ENCODE measurements around the gene C5orf34.
"Not testable (repeated sequence)": the region's sequence is repeated elsewhere in the genome, so short reads cannot be mapped to it uniquely, and the experiment has no call there.

Gene C5orf34

DNA sequence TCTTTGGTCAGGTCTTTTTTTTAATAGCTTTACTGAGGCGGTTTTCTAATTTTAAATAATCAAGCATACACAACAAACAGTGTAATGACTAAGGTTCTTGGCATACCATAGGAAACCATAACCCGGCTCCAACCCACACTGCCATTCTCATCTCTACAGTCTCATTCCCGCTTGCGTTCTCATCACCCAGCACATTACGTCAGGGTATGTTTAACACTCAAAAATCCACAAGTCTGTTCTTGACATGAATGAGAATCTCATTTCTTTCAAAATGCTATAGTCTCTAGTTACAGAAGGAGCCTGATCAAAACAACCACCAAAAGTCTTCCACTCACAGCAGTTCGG lies 505 bp downstream of the C5orf34 start:
- DNase-seq = peak; percentile 57

GRCh38 chr5:43514025-43514424 lies 923 bp downstream of the C5orf34 start:
- peak; percentile 32 for DNase-seq

DNA sequence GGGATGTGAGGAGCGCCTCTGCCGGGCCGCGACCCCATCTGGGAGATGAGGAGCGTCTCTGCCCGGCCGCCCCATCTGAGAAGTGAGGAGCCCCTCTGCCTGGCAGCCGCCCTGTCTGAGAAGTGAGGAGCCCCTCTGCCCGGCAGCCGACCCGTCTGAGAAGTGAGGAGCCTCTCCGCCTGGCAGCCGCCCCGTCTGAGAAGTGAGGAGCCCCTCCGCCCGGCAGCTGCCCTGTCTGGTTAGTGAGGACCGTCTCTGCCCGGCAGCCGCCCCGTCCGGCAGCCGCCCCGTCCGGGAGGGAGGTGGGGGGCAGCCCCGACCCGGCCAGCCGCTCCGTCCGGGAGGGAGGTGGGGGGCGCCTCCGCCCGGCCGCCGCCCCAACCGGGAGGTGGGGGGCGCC lies 3.9 kb downstream of the C5orf34 start:
- not testable (repeated sequence) for DNase-seq

- DNase-seq = no peak
Observed at GRCh38 chr5:43498581-43498980, 16.4 kb downstream of the C5orf34 start.

GRCh38 chr5:43497311-43498104 lies 17.4 kb downstream of the C5orf34 start:
- DNase-seq = no peak

DNA sequence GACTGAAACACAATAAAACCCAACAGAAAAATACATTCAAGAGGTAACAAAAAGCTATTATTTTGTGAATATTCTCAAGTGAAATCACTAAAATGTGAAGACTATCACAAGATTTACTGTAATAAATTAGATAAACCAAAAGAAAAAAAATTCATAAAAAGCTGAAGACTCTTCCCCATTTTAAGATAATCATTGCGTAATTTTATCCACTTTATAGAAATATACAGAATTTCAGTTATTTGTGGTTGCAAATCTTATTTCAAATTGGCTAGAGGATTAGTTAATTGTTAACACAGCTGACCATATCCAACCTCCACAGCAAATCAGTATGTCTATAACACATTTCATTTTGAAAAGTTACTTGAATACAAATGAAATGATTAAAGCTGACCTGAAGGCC lies 23.6 kb downstream of the C5orf34 start:
- DNase-seq = no peak

DNA sequence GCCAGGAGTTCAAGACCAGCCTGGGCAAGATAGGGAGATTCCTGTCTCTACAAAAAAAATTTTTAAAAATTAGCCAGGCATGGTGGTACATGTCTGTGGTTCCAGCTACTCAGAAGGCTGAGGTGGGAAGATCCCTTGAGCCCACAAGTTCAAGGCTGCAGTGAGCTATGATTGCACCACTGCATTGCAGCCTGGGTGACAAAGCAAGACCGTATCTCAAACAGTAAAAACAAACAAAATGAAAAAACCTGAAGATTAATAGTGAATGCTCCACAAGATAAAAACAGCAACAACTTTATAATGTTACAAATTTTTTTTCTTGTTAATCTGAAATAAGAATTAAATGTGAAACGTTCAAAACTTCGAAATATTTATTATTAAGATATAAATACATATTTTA lies 28.6 kb downstream of the C5orf34 start:
- DNase-seq = no peak

- no peak for DNase-seq
Observed at GRCh38 chr5:43485406-43485805, 29.5 kb downstream of the C5orf34 start.

GRCh38 chr5:43484106-43484849 lies 30.7 kb downstream of the C5orf34 start:
- peak; percentile 84 for DNase-seq

- DNase-seq = peak; percentile 66
Observed at GRCh38 chr5:43483298-43484105, 31.4 kb downstream of the C5orf34 start, which contains the start of gene TMEM267. TMEM267 (minus strand) TSS chr5:43483865; CDS start chr5:43453969, 29,896 bp downstream.

DNA sequence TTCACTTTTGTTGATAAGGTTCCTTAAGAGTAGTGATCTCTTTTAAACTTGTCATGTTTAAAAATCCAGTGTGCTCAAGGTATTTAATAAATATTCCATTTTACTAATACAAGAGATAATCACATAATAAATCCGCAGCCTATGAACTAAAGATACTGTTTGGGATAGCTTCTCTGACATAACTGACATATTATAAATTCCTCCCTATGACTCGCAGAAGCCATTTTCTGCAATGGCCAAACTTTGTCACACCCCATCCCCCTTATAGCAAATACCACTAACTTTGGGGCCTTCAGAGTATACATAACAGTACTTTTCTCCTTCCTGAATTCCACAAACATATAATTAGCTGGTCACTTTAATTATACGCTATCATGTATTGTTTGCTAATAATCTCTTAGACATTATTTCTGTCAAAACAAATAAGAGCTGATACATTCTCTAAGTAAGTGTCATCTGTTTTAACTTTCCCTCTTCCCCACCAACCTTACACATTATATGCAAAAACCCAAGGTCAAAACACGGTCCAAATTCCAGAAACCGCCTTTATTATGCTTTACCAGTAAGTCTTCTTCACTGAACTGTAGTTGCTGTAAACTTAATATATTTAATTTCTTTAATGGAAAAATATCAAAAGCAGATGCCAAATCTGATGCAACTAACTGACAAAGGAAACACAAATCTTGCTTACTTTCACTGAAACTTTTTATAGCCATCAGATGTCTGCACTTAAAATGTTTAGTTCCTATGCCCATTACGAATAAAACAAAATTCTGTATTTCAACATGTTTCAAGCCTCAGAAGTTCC lies 32.3 kb downstream of the C5orf34 start:
- no peak for DNase-seq

GRCh38 chr5:43469671-43470391 lies 45.1 kb downstream of the C5orf34 start:
- DNase-seq = no peak

DNA sequence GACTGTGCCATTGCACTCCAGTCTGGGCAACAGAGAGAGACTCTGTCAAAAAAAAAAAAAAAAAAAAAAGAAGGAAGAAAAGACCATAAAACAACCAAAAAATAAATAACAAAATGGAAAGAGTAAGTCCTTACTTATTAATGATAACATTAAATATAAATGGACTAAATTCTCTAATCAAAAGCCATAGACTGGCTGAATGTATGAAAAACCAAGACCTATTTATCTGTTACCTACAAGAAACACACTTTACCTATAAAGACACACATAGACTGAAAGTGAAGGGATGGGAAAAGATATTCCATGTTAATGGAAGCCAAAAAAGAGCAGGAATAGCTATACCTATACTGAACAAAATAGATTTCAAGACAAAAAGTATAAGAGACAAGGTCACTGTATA lies 47.8 kb downstream of the C5orf34 start:
- DNase-seq = no peak

- not testable (repeated sequence) for DNase-seq
Observed at GRCh38 chr5:43465455-43465854, 49.5 kb downstream of the C5orf34 start.

- no peak for DNase-seq
Observed at GRCh38 chr5:43461066-43461465, 53.9 kb downstream of the C5orf34 start.

DNA sequence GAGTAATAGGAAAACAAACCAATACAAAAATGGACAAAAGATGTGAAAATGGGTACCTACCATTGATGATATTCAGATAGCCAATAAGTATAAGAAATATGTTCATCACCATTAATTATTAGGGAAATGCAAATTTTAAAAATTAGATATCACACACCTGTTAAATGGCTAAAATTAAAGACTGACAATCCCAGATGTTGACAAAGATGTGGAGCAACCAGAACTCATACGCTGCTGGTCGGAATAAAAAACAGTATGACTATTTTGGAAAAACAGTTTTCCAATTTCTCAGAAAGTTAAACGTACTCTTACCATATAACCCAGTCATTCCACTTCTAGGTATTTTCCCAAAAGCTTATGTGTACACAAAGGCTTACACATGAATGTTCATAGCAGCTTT lies 58.4 kb downstream of the C5orf34 start:
- no peak for DNase-seq

DNA sequence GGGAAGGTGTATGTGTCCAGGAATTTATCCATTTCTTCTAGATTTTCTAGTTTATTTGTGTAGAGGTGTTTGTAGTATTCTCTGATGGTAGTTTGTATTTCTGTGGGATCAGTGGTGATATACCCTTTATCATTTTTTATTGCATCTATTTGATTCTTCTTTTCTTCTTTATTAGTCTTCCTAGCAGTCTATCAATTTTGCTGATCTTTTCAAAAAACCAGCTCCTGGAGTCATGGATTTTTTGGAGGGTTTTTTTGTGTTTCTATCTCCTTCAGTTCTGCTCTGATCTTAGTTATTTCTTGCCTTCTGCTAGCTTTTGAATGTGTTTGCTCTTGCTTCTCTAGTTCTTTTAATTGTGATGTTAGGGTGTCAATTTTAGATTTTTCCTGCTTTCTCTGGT lies 73.4 kb downstream of the C5orf34 start:
- DNase-seq = not testable (repeated sequence)

GRCh38 chr5:43437062-43437660 lies 77.8 kb downstream of the C5orf34 start:
- no peak for DNase-seq

Measured in DMS79 treated with DMSO at 0.1 percent for 48 hours (cell line).